GM19372 (cell line): ENCODE measurements around the gene CYLD.

Experiments
- ATAC-seq: cut with Tn5 transposase; IDR thresholded peaks from one replicate; pipeline ENCODE4 v1.9.1; 2021; ENCODE audit warnings: mild to moderate bottlenecking, low read depth, moderate library complexity; ENCODE audit not compliant: unreplicated experiment

The CYLD gene

GRCh38 chr16:50737420-50737959 is 4.4 kb upstream of the CYLD start:
- no peak for ATAC-seq

GRCh38 chr16:50739031-50739430 is 2.9 kb upstream of the CYLD start:
- no peak for ATAC-seq

- no peak for ATAC-seq
These were observed 1.1 kb upstream of the CYLD start for GRCh38 chr16:50740736-50741135.

GRCh38 chr16:50741225-50741780 is 583 bp upstream of the CYLD start:
- ATAC-seq, result no peak

- ATAC-seq, result no peak
These were observed 802 bp downstream of the CYLD start for GRCh38 chr16:50742576-50743200.

- ATAC-seq, result no peak
These were observed 1.8 kb downstream of the CYLD start for GRCh38 chr16:50743581-50744225.

- no peak for ATAC-seq
These were observed 3.0 kb downstream of the CYLD start for GRCh38 chr16:50744881-50745280.

- no peak for ATAC-seq
These were observed 4.1 kb downstream of the CYLD start for GRCh38 chr16:50745940-50746339.

GRCh38 chr16:50747207-50747956 is 5.5 kb downstream of the CYLD start:
- ATAC-seq, result no peak

- ATAC-seq, result no peak
These were observed 9.6 kb downstream of the CYLD start for GRCh38 chr16:50751528-50751927.

GRCh38 chr16:50752471-50753235 is 10.8 kb downstream of the CYLD start:
- no peak for ATAC-seq

- ATAC-seq, result no peak
These were observed 14.6 kb downstream of the CYLD start for GRCh38 chr16:50756473-50756872.

GRCh38 chr16:50761267-50761666 is 19.4 kb downstream of the CYLD start:
- no peak for ATAC-seq

GRCh38 chr16:50762241-50762640 is 20.4 kb downstream of the CYLD start:
- no peak for ATAC-seq

- no peak for ATAC-seq
These were observed 21.3 kb downstream of the CYLD start for GRCh38 chr16:50763211-50763610.

- no peak for ATAC-seq
These were observed 23.4 kb downstream of the CYLD start for GRCh38 chr16:50765260-50765659.

GRCh38 chr16:50765861-50766260 is 24.0 kb downstream of the CYLD start:
- no peak for ATAC-seq

GRCh38 chr16:50767197-50767596 is 25.3 kb downstream of the CYLD start:
- ATAC-seq, result no peak

GRCh38 chr16:50771366-50771765 is 29.5 kb downstream of the CYLD start:
- no peak for ATAC-seq

GRCh38 chr16:50774405-50774804 is 32.5 kb downstream of the CYLD start:
- ATAC-seq, result no peak
